Measurements from ENCODE around the gene RIOK2.

The RIOK2 gene

GRCh38 chr5:97127727-97128126 lies 55.3 kb downstream of the RIOK2 start:
- no peak for DNase-seq (ENCODE audit: low read depth in 2 of 3, low spot score in 2 of 3)

- DNase-seq (ENCODE audit: low read depth in 2 of 3, low spot score in 2 of 3): no peak
These were observed 57.8 kb downstream of the RIOK2 start for GRCh38 chr5:97125125-97125683.

DNA sequence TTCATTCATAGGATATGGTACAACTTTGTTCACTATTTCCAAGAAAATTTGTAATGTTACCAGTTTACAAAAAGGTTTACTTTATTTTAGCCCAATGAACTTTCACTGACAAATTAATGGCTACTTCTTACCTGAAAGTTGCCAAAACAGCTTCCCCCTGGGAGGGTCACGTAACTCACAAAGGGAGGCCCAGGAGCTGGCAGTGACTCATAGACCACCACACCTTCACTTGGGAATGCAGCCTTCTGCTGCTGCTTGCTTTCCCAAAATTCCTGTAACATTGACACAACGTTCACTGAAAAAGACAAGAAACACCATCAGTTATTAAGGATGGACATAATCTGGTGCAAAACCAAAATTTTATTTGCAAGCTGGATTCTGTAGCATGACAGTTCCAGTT lies 58.7 kb downstream of the RIOK2 start:
- DNase-seq (ENCODE audit: low read depth in 2 of 3, low spot score in 2 of 3): no peak

DNA sequence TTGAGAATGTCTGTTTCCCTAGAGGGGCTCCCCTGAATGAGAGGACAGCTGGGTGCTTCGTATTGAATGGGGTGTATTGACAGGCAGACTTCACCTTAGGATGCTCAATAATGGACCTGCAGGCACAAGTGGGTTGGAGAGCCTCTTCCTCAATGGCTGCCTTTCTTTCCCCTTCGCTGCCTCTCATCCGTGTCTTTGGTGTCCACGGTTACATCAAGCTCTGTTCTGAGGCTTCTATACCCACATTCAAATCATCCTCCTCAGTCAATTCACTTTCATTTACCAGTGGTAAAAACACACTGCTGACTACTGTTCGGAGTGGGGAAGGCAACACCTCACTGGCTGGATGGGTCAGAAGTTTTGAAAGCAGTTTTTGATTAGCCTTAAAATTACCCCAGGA lies 61.2 kb downstream of the RIOK2 start:
- no peak for DNase-seq (ENCODE audit: low read depth in 2 of 3, low spot score in 2 of 3)

DNA sequence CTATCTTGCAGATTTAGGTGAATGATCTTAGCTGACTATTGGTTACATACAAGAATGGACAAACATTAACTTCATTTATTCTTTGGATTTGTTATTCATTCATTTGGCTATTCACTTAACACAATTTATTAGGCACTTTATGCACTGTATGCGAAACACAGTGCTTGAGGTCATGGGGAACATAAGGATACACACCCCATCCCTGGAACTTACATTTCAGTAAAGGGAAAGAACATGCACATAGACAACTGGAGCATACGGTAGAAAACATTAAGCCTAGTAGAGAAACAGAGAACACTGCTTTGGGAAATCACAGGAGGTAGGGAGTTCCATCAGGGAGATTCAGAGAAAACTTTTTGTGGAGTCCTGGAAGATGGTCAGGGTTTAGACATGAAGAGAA lies 62.9 kb downstream of the RIOK2 start:
- DNase-seq (ENCODE audit: low read depth in 2 of 3, low spot score in 2 of 3): no peak

GRCh38 chr5:97119007-97119390 lies 64.0 kb downstream of the RIOK2 start:
- no peak for DNase-seq (ENCODE audit: low read depth in 2 of 3, low spot score in 2 of 3)

- no peak for DNase-seq (ENCODE audit: low read depth in 2 of 3, low spot score in 2 of 3)
These were observed 64.6 kb downstream of the RIOK2 start for GRCh38 chr5:97118261-97119006.

DNA sequence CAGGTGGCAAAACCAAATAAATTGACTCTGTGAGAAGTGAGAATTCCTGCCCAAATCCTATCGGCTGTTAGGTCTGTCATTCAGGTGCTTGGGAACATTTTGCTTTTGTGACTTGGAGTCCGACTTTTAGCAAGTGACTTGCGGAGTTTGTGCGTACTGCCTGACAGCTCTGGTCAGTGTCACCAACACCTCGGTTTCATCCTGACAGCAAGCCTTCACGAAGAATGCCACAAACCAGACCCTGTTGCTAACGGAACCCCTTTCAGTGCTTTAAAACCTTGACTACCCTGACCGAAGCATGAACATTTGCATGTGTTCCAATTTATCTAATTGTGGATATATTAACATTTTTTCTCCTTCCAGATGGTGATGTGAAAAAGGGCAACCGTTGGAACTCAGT lies 67.1 kb downstream of the RIOK2 start:
- no peak for DNase-seq (ENCODE audit: low read depth in 2 of 3, low spot score in 2 of 3)

GRCh38 chr5:97112230-97112629 lies 70.8 kb downstream of the RIOK2 start:
- no peak for DNase-seq (ENCODE audit: low read depth in 2 of 3, low spot score in 2 of 3)

GRCh38 chr5:97111616-97112015 lies 71.4 kb downstream of the RIOK2 start:
- no peak for DNase-seq (ENCODE audit: low read depth in 2 of 3, low spot score in 2 of 3)

DNA sequence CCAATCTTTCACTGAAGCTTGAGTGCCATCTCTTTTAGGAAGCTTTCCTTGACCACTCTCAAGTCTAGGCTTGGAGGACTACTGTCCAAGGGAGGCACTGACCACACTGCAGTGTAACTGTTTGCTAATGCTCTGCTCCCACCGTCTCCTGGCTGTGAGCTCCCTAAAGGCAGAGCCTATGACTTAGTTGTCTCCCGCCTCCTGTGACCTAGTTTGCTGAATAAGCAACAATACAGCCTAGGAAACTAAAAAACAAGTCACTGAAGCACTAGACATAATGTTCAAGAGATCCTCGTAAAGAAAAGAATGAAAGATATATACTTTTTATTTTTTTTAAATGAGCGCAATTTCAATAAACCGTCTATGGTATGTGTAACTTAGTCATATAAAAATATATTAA lies 72.0 kb downstream of the RIOK2 start:
- no peak for DNase-seq (ENCODE audit: low read depth in 2 of 3, low spot score in 2 of 3)
